ENCODE data around the gene METTL1.

Gene METTL1

GRCh38 chr12:57769594-57769993, 2.3 kb downstream of the METTL1 start:
- no peak for DNase-seq (ENCODE audit: low read depth, low spot score)

GRCh38 chr12:57767876-57768275, 4.0 kb downstream of the METTL1 start:
- no peak for DNase-seq (ENCODE audit: low read depth, low spot score)

GRCh38 chr12:57767305-57767698, 4.6 kb downstream of the METTL1 start:
- DNase-seq (ENCODE audit: low read depth, low spot score) = no peak

- peak; percentile 41 for DNase-seq (ENCODE audit: low read depth, low spot score)
These were observed 5.2 kb downstream of the METTL1 start, which contains the start of gene CYP27B1 for GRCh38 chr12:57766464-57767304. TSS of gene CYP27B1 (minus strand) at chr12:57767078. CDS start at chr12:57767041, 37 bp downstream.

- DNase-seq (ENCODE audit: low read depth, low spot score) = peak; percentile 19
These were observed 6.0 kb downstream of the METTL1 start for GRCh38 chr12:57765698-57766463.

- peak; percentile 52 for DNase-seq (ENCODE audit: low read depth, low spot score)
These were observed 6.8 kb downstream of the METTL1 start for GRCh38 chr12:57765003-57765697.

- DNase-seq (ENCODE audit: low read depth, low spot score) = no peak
These were observed 7.3 kb downstream of the METTL1 start for GRCh38 chr12:57764662-57765002.

GRCh38 chr12:57763881-57764661, 7.8 kb downstream of the METTL1 start:
- no peak for DNase-seq (ENCODE audit: low read depth, low spot score)

- no peak for DNase-seq (ENCODE audit: low read depth, low spot score)
These were observed 9.4 kb downstream of the METTL1 start for GRCh38 chr12:57762463-57762862.

GRCh38 chr12:57761391-57761998, 10.4 kb downstream of the METTL1 start:
- DNase-seq (ENCODE audit: low read depth, low spot score) = no peak

- peak; percentile 9 for DNase-seq (ENCODE audit: low read depth, low spot score)
These were observed 11.4 kb downstream of the METTL1 start for GRCh38 chr12:57760347-57760982.

GRCh38 chr12:57759360-57759980, 12.4 kb downstream of the METTL1 start:
- DNase-seq (ENCODE audit: low read depth, low spot score) = peak; percentile 35

GRCh38 chr12:57758552-57759359, 13.1 kb downstream of the METTL1 start:
- no peak for DNase-seq (ENCODE audit: low read depth, low spot score)

GRCh38 chr12:57757771-57758170, 14.1 kb downstream of the METTL1 start:
- DNase-seq (ENCODE audit: low read depth, low spot score) = no peak

GRCh38 chr12:57756406-57757341, 15.2 kb downstream of the METTL1 start:
- peak; percentile 64 for DNase-seq (ENCODE audit: low read depth, low spot score)

- peak; percentile 43 for DNase-seq (ENCODE audit: low read depth, low spot score)
These were observed 16.2 kb downstream of the METTL1 start for GRCh38 chr12:57755454-57756372.

GRCh38 chr12:57755194-57755453, 16.8 kb downstream of the METTL1 start:
- no peak for DNase-seq (ENCODE audit: low read depth, low spot score)

Data from astrocyte of the hippocampus (primary cell).